ENCODE measurements around the gene THSD8.

THSD8 gene

DNA sequence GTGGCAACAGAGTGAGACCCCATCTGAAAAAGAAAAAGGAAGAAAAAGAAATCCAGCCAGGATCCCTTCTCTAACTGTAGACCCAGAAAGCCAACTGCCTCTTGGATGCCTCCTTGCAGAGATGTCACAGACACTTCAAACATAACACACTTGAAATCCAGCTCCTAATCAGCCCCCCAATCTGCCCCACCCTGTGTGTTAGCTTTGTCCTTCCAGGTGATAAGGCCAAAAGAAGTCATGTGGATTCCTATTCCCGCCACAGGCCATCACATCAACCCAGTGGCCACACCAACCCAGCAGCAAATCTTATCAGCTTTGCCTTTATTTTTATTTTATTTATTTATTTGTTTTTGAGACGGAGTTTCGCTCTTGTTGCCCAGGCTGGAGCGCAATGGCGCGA lies 42.2 kb upstream of the THSD8 start:
- TF ChIP-seq NFIC (IDR thresholded peaks at IDR 0.05) (no peak), YY1 (IDR thresholded peaks at IDR 0.05; ENCODE audit: low read depth) (no peak), CEBPB (IDR thresholded peaks at IDR 0.05) (no peak), TEAD4 (IDR thresholded peaks at IDR 0.05) (no peak), ZBTB7A (IDR thresholded peaks at IDR 0.05; ENCODE audit: low read depth) (no peak), FOXM1 (IDR thresholded peaks at IDR 0.05; ENCODE audit: borderline replicate concordance, low read depth) (no peak), RAD21 (IDR thresholded peaks at IDR 0.05; ENCODE audit: low read depth) (no peak), TCF12 (IDR thresholded peaks at IDR 0.05; ENCODE audit: low read depth) (no peak), TAF1 (IDR thresholded peaks at IDR 0.05; ENCODE audit: low read depth) (no peak)
- TF ChIP-seq, protein P1, sequence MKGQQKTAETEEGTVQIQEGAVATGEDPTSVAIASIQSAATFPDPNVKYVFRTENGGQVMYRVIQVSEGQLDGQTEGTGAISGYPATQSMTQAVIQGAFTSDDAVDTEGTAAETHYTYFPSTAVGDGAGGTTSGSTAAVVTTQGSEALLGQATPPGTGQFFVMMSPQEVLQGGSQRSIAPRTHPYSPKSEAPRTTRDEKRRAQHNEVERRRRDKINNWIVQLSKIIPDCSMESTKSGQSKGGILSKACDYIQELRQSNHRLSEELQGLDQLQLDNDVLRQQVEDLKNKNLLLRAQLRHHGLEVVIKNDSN (IDR thresholded peaks at IDR 0.05): no peak
- TF ChIP-seq, protein P2, sequence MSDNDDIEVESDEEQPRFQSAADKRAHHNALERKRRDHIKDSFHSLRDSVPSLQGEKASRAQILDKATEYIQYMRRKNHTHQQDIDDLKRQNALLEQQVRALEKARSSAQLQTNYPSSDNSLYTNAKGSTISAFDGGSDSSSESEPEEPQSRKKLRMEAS (IDR thresholded peaks at IDR 0.05): no peak

DNA sequence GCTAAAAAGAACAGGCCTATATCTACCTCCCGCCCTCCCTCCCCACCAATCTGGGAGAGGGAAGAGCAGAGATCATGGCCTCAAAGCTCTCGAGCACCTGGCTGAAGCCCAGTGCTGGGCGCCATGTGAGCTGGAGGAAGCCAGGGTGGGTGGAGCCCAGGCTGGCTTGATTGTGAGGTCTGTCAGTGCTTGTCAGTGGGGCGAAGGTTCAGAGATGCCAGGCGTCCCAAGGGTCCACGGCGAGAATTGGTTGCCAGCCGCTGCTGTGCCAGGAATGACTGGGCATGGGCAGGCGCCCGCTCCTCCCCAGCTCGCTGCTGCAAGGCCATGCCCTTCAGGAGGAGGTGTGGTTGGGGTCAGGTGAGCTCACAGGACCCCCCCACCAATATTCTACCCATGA lies 38.8 kb upstream of the THSD8 start:
- TF ChIP-seq, protein P1 (IDR thresholded peaks at IDR 0.05): no peak
- no peak for TF ChIP-seq FOXM1 (IDR thresholded peaks at IDR 0.05; ENCODE audit: borderline replicate concordance, low read depth)
- no peak for TF ChIP-seq CREB1 (IDR thresholded peaks at IDR 0.05; ENCODE audit: low read depth)
- no peak for TF ChIP-seq TEAD4 (IDR thresholded peaks at IDR 0.05)
- TF ChIP-seq NFIC (IDR thresholded peaks at IDR 0.05): no peak
- TF ChIP-seq CEBPB (IDR thresholded peaks at IDR 0.05): no peak
- TF ChIP-seq YY1 (IDR thresholded peaks at IDR 0.05; ENCODE audit: low read depth): no peak
- TF ChIP-seq TCF12 (IDR thresholded peaks at IDR 0.05; ENCODE audit: low read depth): no peak
- no peak for TF ChIP-seq EGR1 (IDR thresholded peaks at IDR 0.05)
- no peak for TF ChIP-seq ZBTB7A (IDR thresholded peaks at IDR 0.05; ENCODE audit: low read depth)
- TF ChIP-seq TAF1 (IDR thresholded peaks at IDR 0.05; ENCODE audit: low read depth): no peak
- TF ChIP-seq, protein P3, sequence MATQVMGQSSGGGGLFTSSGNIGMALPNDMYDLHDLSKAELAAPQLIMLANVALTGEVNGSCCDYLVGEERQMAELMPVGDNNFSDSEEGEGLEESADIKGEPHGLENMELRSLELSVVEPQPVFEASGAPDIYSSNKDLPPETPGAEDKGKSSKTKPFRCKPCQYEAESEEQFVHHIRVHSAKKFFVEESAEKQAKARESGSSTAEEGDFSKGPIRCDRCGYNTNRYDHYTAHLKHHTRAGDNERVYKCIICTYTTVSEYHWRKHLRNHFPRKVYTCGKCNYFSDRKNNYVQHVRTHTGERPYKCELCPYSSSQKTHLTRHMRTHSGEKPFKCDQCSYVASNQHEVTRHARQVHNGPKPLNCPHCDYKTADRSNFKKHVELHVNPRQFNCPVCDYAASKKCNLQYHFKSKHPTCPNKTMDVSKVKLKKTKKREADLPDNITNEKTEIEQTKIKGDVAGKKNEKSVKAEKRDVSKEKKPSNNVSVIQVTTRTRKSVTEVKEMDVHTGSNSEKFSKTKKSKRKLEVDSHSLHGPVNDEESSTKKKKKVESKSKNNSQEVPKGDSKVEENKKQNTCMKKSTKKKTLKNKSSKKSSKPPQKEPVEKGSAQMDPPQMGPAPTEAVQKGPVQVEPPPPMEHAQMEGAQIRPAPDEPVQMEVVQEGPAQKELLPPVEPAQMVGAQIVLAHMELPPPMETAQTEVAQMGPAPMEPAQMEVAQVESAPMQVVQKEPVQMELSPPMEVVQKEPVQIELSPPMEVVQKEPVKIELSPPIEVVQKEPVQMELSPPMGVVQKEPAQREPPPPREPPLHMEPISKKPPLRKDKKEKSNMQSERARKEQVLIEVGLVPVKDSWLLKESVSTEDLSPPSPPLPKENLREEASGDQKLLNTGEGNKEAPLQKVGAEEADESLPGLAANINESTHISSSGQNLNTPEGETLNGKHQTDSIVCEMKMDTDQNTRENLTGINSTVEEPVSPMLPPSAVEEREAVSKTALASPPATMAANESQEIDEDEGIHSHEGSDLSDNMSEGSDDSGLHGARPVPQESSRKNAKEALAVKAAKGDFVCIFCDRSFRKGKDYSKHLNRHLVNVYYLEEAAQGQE (IDR thresholded peaks at IDR 0.05; ENCODE audit: low read depth): no peak
- TF ChIP-seq, protein P2 (IDR thresholded peaks at IDR 0.05): no peak
- no peak for TF ChIP-seq RAD21 (IDR thresholded peaks at IDR 0.05; ENCODE audit: low read depth)
- TF ChIP-seq EP300 (IDR thresholded peaks at IDR 0.05; ENCODE audit: borderline replicate concordance): no peak

DNA sequence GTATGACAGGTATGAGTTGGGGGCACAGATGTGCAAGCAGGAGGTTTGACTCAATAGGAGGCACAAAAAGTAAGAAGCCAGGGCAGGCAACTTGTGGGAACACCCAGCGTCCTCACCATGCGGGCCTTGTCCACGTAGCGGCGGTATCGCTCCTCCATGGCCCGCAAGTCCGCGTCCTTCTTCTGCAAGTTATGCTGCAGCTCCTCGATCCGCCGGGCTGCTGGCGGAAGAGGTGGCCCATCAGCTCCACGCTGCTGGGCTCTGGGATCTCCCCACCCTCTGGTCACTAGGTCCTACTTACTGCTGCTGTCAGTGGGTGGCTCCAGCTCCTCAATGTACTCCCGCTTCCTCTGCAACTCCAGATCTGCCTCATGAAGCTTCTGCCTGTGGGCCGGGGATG lies 37.2 kb upstream of the THSD8 start:
- TF ChIP-seq FOXM1 (IDR thresholded peaks at IDR 0.05; ENCODE audit: borderline replicate concordance, low read depth) (no peak), CREB1 (IDR thresholded peaks at IDR 0.05; ENCODE audit: low read depth) (no peak), YY1 (IDR thresholded peaks at IDR 0.05; ENCODE audit: low read depth) (no peak), CEBPB (IDR thresholded peaks at IDR 0.05) (no peak), NFIC (IDR thresholded peaks at IDR 0.05) (no peak), ZBTB7A (IDR thresholded peaks at IDR 0.05; ENCODE audit: low read depth) (no peak), EP300 (IDR thresholded peaks at IDR 0.05; ENCODE audit: borderline replicate concordance) (no peak), EGR1 (IDR thresholded peaks at IDR 0.05) (no peak), TAF1 (IDR thresholded peaks at IDR 0.05; ENCODE audit: low read depth) (no peak)
- TF ChIP-seq, protein P3 (IDR thresholded peaks at IDR 0.05; ENCODE audit: low read depth): no peak

DNA sequence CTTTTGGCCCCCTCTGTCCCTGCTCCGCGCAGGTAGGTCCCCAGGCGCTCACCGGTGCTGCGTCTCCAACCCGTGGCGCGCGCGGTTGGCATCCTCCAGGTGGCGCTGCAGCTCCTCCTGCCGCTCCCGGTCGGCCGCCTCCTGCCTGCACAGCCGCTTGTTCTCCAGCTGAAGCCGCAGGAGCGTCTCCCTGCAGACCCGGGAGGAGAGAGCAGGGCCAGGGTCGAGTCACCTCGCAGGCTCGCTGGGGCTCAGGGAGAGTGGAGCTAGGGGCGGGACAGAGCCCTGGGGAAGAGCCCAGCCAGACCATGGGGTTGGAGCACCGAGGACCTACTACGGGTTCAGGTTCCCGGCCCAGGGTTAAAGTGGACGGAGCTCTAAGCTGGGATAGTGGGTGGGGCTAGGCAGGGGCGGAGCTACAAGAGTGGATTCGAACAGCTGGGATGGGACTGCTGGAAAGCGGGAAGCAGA lies 35.8 kb upstream of the THSD8 start:
- TF ChIP-seq RAD21 (IDR thresholded peaks at IDR 0.05; ENCODE audit: low read depth) (peak; percentile 65), TEAD4 (IDR thresholded peaks at IDR 0.05) (no peak)

DNA sequence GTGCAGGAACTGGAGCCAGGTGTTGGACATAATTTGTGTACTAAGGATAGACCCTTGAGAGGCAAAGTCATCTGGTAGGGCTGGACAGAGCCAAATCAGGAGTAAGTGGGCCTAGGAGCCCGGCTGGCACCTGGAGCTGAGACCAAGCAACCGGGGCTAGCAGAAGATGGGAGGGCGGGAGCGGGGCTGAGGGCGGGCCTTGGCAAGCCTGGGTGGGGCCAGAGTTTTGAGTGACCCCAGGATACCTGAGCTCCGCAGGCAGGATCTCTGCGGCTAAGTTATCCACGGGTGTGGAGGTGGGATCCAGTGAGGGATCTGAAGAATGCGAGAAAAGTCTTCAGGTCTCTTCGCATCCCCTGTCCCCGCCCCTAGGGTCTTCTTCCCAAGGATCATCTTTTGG lies 34.7 kb upstream of the THSD8 start:
- TF ChIP-seq TCF12 (IDR thresholded peaks at IDR 0.05; ENCODE audit: low read depth) (no peak), RAD21 (IDR thresholded peaks at IDR 0.05; ENCODE audit: low read depth) (no peak), TEAD4 (IDR thresholded peaks at IDR 0.05) (no peak), FOXM1 (IDR thresholded peaks at IDR 0.05; ENCODE audit: borderline replicate concordance, low read depth) (no peak), ZBTB7A (IDR thresholded peaks at IDR 0.05; ENCODE audit: low read depth) (no peak), CREB1 (IDR thresholded peaks at IDR 0.05; ENCODE audit: low read depth) (no peak), EGR1 (IDR thresholded peaks at IDR 0.05) (no peak), TAF1 (IDR thresholded peaks at IDR 0.05; ENCODE audit: low read depth) (no peak), CEBPB (IDR thresholded peaks at IDR 0.05) (no peak), YY1 (IDR thresholded peaks at IDR 0.05; ENCODE audit: low read depth) (no peak), EP300 (IDR thresholded peaks at IDR 0.05; ENCODE audit: borderline replicate concordance) (no peak), NFIC (IDR thresholded peaks at IDR 0.05) (no peak)
- TF ChIP-seq, protein P2 (IDR thresholded peaks at IDR 0.05): no peak
- TF ChIP-seq, protein P3 (IDR thresholded peaks at IDR 0.05; ENCODE audit: low read depth): no peak
- TF ChIP-seq, protein P1 (IDR thresholded peaks at IDR 0.05): no peak
